Endodermal cell (in vitro differentiated cells): Measurements from ENCODE around the gene KRT15. TPM values are rescaled to one million over a fixed set of nuclear protein-coding genes. Genes with fewer than 3 reads are reported as not detected.
A peak's percentile ranks its signal among the peaks of the same experiment; 100 is the strongest.

ENCODE experiments used
- DNase-seq: peaks from one replicate; pipeline ENCODE4 v3.0.0-alpha.2; 2017
- H3K27ac ChIP-seq: 2 replicates; pipeline ENCODE4 v1.5.1; 2013; ENCODE audit warnings: mild to moderate bottlenecking, low read depth, low read length, moderate library complexity
- H3K27me3 ChIP-seq: 2 replicates; pipeline ENCODE4 v1.6.1; 2013; ENCODE audit warnings: mild to moderate bottlenecking, low read length, moderate library complexity; ENCODE audit not compliant: insufficient read depth, control insufficient read depth, poor library complexity, severe bottlenecking
- H3K36me3 ChIP-seq: 2 replicates; pipeline ENCODE4 v1.7.0; 2013; ENCODE audit warnings: mild to moderate bottlenecking, low read length, moderate library complexity; ENCODE audit not compliant: control insufficient read depth, insufficient read depth
- H3K4me1 ChIP-seq: one replicate; pipeline ENCODE4 v1.7.0; 2013; ENCODE audit warnings: low read length; ENCODE audit not compliant: control insufficient read depth, insufficient read depth
- H3K4me3 ChIP-seq: 2 replicates; pipeline ENCODE4 v1.5.1; 2013; ENCODE audit warnings: mild to moderate bottlenecking, low read length, moderate library complexity
- H3K9ac ChIP-seq: 2 replicates; pipeline ENCODE4 v1.6.1; 2013; ENCODE audit warnings: mild to moderate bottlenecking, low read length, moderate library complexity; ENCODE audit not compliant: poor library complexity, severe bottlenecking; ENCODE audit errors: extremely low read depth
- H3K9me3 ChIP-seq: 2 replicates; pipeline ENCODE4 v1.6.1; 2013; ENCODE audit warnings: mild to moderate bottlenecking, low read length, moderate library complexity; ENCODE audit not compliant: control insufficient read depth
- H3K27ac Mint-ChIP-seq: 2 replicates; pipeline ENCODE4 v1.8.0; 2020; ENCODE audit warnings: mixed read lengths
- H3K27me3 Mint-ChIP-seq: 2 replicates; pipeline ENCODE4 v1.8.0; 2021; ENCODE audit warnings: mild to moderate bottlenecking, mixed read lengths; ENCODE audit not compliant: insufficient read depth
- H3K36me3 Mint-ChIP-seq: 2 replicates; pipeline ENCODE4 v1.8.0; 2020; ENCODE audit warnings: low read depth, mixed read lengths
- H3K4me1 Mint-ChIP-seq: 2 replicates; pipeline ENCODE4 v1.8.0; 2020; ENCODE audit warnings: mixed read lengths
- H3K4me3 Mint-ChIP-seq: 2 replicates; pipeline ENCODE4 v1.8.0; 2020; ENCODE audit warnings: mild to moderate bottlenecking, moderate library complexity, mixed read lengths
- H3K9me3 Mint-ChIP-seq: 2 replicates; pipeline ENCODE4 v1.8.0; 2020; ENCODE audit warnings: mild to moderate bottlenecking, mixed read lengths
- WGBS, 2 experiments: methylation state at CpG; one replicate each; pipeline versions ENCODE4 v1.1.5 to v1.1.7; 2013; ENCODE audit warnings: missing lambda C conversion rate in 2 of 2, mixed read lengths in 1 of 2; ENCODE audit not compliant: insufficient coverage in 1 of 2, insufficient read length in 1 of 2; 5-methylcytosine and 5-hydroxymethylcytosine counted together
- total RNA-seq, 2 donors: library from RNA; stranded (reverse); fragmentation: NEBNext Ultra II Directional in 1 of 2; extraction: Animal tissue kit (Norgen Biotek cat#: 25700) in 1 of 2; gene quantifications; 2 replicates in 1 of 2; 3 replicates in 1 of 2; pipeline ENCODE4 v1.2.1, GENCODE V29; 2021
- TF ChIP-seq, protein P1 (sequence below): fragments of 200-600 bp; sonication (generic); conservative IDR thresholded peaks from 2 replicates; pipeline ENCODE4 v1.5.0; 2021; ENCODE audit warnings: antibody characterized with exemption, mild to moderate bottlenecking

Gene KRT15
- total RNA-seq, 2 donors from 2014 or later, result 0.95 to 1.2 TPM

GRCh38 chr17:41563607-41564170 is 45.0 kb upstream of the KRT15 start:
- Histone ChIP-seq H3K27ac (no peak overlapping the region), H3K9ac (no peak overlapping the region), H3K27me3 (peaks cover 15% of the 10 kb centered on the region), H3K9me3 (no peaks in the 10 kb centered on the region), H3K4me3 (no peak overlapping the region), H3K4me1 (peaks cover 11% of the 10 kb centered on the region), H3K36me3 (no peaks in the 10 kb centered on the region)
- no peaks in the 10 kb centered on the region for H3K9me3 Mint-ChIP-seq
- 72 to 79% methylated on average over 3 of the region's 3 CpGs for WGBS, 2 experiments
- H3K27ac Mint-ChIP-seq, result no peak overlapping the region
- TF ChIP-seq, protein P1, sequence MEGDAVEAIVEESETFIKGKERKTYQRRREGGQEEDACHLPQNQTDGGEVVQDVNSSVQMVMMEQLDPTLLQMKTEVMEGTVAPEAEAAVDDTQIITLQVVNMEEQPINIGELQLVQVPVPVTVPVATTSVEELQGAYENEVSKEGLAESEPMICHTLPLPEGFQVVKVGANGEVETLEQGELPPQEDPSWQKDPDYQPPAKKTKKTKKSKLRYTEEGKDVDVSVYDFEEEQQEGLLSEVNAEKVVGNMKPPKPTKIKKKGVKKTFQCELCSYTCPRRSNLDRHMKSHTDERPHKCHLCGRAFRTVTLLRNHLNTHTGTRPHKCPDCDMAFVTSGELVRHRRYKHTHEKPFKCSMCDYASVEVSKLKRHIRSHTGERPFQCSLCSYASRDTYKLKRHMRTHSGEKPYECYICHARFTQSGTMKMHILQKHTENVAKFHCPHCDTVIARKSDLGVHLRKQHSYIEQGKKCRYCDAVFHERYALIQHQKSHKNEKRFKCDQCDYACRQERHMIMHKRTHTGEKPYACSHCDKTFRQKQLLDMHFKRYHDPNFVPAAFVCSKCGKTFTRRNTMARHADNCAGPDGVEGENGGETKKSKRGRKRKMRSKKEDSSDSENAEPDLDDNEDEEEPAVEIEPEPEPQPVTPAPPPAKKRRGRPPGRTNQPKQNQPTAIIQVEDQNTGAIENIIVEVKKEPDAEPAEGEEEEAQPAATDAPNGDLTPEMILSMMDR, result no peak
- DNase-seq, result peak; percentile 47
- no peak overlapping the region for H3K4me3 Mint-ChIP-seq
- H3K36me3 Mint-ChIP-seq, result no peaks in the 10 kb centered on the region
- H3K27me3 Mint-ChIP-seq, result peaks cover 47% of the 10 kb centered on the region
- H3K4me1 Mint-ChIP-seq, result peaks cover 12% of the 10 kb centered on the region

- TF ChIP-seq, protein P1, result no peak
- H3K36me3 ChIP-seq, result no peaks in the 10 kb centered on the region
- no peaks in the 10 kb centered on the region for H3K36me3 Mint-ChIP-seq
- H3K9me3 Mint-ChIP-seq, result no peaks in the 10 kb centered on the region
- H3K9me3 ChIP-seq, result no peaks in the 10 kb centered on the region
- no peak overlapping the region for H3K4me3 ChIP-seq
- 88 to 98% methylated on average over 6 of the region's 6 CpGs for WGBS, 2 experiments
- DNase-seq, result no peak
- peaks cover 30% of the 10 kb centered on the region for H3K27me3 Mint-ChIP-seq
- H3K27ac Mint-ChIP-seq, result no peak overlapping the region
- peaks cover 6% of the 10 kb centered on the region for H3K27me3 ChIP-seq
- H3K4me3 Mint-ChIP-seq, result no peak overlapping the region
- peaks cover 12% of the 10 kb centered on the region for H3K4me1 Mint-ChIP-seq
- no peak overlapping the region for H3K27ac ChIP-seq
- H3K9ac ChIP-seq, result no peak overlapping the region
- H3K4me1 ChIP-seq, result peaks cover 11% of the 10 kb centered on the region
Measured at GRCh38 chr17:41561554-41561953, 42.9 kb upstream of the KRT15 start.

DNA sequence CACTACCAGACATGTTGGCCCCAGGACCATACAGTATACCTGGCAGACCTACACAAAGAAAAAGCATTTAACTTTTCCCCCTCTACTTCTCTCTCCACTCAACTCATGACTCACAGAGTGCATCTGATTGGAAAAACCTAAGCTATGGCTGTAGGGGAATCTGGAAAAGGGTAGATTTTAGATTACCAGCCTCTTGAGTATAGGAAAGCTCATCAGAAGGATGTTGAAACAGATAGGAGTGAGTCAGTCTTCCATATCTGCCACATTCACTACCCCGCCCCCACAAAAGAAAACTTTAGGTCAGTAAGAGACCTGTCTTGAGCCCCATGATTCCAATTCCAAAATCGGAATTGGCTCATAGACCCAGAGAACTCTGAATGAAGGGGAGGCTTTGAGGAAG is 40.9 kb upstream of the KRT15 start:
- H3K4me1 Mint-ChIP-seq, result peaks cover 12% of the 10 kb centered on the region
- Histone ChIP-seq H3K9me3 (no peaks in the 10 kb centered on the region), H3K4me1 (peaks cover 11% of the 10 kb centered on the region)

More for the DNA sequence above, 40.9 kb upstream of the KRT15 start:
- H3K9me3 Mint-ChIP-seq, result no peaks in the 10 kb centered on the region
- no peaks in the 10 kb centered on the region for H3K27me3 ChIP-seq
- H3K4me3 ChIP-seq, result no peak overlapping the region
- no peak overlapping the region for H3K9ac ChIP-seq
- WGBS, 2 experiments, result 95 to 100% methylated on average over 1 to 2 of the region's 2 CpGs
- no peak overlapping the region for H3K27ac ChIP-seq
- no peak overlapping the region for H3K4me3 Mint-ChIP-seq
- no peak overlapping the region for H3K27ac Mint-ChIP-seq
- H3K36me3 ChIP-seq, result no peaks in the 10 kb centered on the region
- DNase-seq, result no peak
- TF ChIP-seq, protein P1, result no peak
- H3K27me3 Mint-ChIP-seq, result peaks cover 24% of the 10 kb centered on the region
- H3K36me3 Mint-ChIP-seq, result no peaks in the 10 kb centered on the region
